Sciatic nerve (tissue), 2 donors: ENCODE data around the gene HEG1. TPM values are rescaled to one million over a fixed set of nuclear protein-coding genes. Genes with fewer than 3 reads are reported as not detected.

Source experiments
- ATAC-seq: fragments of 200-7000 bp; cut with Tn5 transposase; one replicate; pipeline ENCODE4 v1.9.1; 2020; ENCODE audit warnings: mild to moderate bottlenecking, moderate library complexity
- DNase-seq: peaks from one replicate; pipeline ENCODE4 v3.0.0-alpha.2; 2020; ENCODE audit warnings: low spot score
- intact Hi-C: fragments of 100-400 bp; cut with DNase I; formaldehyde crosslinking; loops from one replicate; pipeline ENCODE4 v1.14.2; 2022
- total RNA-seq: library from RNA; stranded (reverse); fragmentation: NEBNext Ultra II Directional; extraction: Animal tissue kit (Norgen Biotek cat#: 25700); gene quantifications from one replicate; pipeline ENCODE4 v1.2.1, GENCODE V29; 2021
- donor health status: DM: no; HTN: no; CAD: no.
- donor health status: DM: no; HTN: no; CAD: no.

HEG1 gene
- total RNA-seq, 1 donor from 2014 or later, result 87.4 TPM

- peak; percentile 68 for DNase-seq
- ATAC-seq, result peak; percentile 25
- intact Hi-C loops, result no loop called here
These were observed 3.8 kb downstream of the HEG1 start for GRCh38 chr3:125051715-125052581.

DNA sequence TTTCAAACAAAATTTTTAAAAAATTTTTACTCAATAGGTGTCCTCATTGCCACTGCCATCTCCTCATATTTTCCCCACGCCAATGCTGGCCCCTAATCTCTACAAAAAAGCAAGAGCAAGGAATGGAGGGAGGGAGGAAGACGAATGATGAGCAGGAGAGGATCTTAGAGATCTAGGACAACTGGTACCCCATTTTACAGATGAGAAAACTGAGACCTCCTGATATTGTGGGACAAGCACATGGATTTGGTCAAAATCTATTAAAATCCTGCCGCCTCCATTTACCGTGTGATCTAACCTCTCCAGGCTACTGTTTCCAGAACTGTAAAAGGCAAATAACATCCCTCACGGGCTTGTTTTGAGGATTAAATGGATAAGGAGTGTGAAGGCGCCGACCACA is 4.6 kb downstream of the HEG1 start:
- no peak for ATAC-seq
- intact Hi-C loops, result no loop called here
- no peak for DNase-seq

GRCh38 chr3:125050488-125051090 is 5.2 kb downstream of the HEG1 start:
- no peak for DNase-seq
- intact Hi-C loops, result no loop called here
- ATAC-seq, result no peak

DNA sequence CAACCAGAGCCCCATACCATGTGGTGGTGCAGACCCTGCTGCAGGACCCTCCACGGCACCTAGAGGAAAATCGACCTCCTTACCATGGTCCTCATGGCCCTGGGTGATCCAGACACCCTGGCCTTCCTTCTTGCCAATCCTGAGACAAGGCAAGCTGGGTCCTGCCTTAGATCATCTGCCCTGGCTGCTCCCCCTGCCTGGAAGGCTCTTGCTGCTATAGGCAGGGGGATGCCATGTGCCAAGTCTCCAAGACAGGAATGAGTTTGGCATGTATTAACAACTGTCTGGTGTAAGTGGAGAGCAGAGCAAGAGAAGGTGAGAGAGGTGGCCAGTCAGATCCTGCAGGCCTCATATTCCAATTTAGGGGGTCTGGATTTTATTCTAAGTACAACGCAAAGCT is 7.5 kb downstream of the HEG1 start:
- intact Hi-C loops, result no loop called here
- DNase-seq (no peak), ATAC-seq (no peak)

DNA sequence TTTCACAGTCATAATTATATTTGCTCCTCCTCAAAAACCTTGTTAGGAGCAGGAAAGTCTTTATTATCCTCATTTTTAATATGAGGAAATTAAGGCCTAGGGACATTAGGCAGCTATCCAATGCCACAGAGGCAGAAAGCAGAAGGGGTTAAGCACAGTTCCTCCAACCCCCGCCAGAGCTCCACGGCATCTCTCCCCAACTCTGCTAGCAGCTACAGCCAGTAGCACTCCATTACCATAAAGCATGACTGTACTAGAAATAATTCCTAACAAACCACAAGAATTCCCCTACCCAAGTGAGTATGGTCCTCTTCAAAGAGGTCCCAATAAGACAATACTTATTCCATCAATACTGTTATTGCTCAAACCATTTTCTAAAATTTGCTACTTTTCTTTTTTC is 9.8 kb downstream of the HEG1 start:
- no peak for DNase-seq
- intact Hi-C loops, result no loop called here
- ATAC-seq, result no peak

- ATAC-seq (no peak), DNase-seq (no peak)
- intact Hi-C loops, result no loop called here
These were observed 10.6 kb downstream of the HEG1 start for GRCh38 chr3:125045194-125045593.

DNA sequence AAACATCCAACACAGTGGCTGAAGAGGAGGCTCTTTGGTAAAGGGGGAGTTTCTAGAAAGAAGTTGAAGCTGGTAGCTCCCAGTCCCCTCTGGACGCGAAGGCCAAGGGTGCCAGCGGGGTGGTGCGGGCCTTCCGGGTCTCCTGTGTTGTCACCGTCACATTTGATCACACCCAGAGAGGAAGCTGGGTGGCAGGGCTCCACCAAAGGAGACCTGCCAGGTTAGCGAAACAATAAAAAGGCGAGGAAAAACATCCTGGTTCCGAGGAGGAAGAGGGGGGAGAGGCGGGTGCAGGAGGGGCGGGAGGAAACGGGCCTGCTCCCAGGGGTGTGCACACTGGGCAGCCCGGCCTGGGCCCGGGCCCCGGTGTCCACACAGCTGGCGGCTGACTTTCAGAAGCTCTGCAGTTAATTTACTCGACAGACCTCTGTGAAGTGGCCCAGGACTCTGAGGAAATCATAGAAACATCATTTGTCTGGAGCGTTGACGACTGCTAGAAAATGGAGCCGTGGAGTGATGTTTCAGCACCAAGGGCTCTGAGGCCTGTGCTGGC is 12.1 kb downstream of the HEG1 start:
- intact Hi-C loops, result no loop called here
- DNase-seq (no peak), ATAC-seq (peak; percentile 49)

DNA sequence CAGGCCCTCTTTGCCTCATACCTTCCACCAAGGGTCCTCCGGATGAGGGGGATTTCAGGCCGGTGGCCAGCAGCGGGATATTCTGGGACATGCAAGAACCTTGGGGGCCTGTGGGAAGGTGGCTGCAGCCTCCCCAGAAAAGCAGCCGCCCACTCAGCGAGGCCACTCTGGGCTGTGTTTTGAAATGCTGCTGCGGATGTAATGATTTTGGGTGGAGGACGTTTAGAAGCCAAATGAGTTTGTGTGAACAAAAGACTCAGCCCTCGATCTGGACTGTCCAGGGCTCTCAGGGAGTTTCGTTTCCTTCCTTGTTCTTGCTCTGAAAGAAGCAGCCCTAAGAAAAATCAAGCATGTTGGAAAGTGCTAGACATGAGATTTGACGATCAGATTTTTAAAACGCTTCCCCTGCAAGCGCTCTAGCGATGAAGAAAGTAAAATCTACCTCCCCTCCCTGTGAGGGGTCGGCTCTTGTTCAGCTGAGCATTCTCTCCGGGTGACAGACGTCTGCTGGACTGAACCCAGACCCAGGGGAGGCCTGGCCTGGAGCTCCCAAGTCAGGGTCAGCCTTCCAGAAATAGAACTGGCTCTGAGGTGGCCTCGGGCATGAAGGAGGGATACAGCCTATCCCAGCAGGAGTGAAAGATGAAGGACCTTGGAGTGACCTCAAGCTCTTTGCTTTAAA is 12.9 kb downstream of the HEG1 start:
- DNase-seq (no peak), ATAC-seq (peak; percentile 69)
- intact Hi-C loops, result no loop called here

DNA sequence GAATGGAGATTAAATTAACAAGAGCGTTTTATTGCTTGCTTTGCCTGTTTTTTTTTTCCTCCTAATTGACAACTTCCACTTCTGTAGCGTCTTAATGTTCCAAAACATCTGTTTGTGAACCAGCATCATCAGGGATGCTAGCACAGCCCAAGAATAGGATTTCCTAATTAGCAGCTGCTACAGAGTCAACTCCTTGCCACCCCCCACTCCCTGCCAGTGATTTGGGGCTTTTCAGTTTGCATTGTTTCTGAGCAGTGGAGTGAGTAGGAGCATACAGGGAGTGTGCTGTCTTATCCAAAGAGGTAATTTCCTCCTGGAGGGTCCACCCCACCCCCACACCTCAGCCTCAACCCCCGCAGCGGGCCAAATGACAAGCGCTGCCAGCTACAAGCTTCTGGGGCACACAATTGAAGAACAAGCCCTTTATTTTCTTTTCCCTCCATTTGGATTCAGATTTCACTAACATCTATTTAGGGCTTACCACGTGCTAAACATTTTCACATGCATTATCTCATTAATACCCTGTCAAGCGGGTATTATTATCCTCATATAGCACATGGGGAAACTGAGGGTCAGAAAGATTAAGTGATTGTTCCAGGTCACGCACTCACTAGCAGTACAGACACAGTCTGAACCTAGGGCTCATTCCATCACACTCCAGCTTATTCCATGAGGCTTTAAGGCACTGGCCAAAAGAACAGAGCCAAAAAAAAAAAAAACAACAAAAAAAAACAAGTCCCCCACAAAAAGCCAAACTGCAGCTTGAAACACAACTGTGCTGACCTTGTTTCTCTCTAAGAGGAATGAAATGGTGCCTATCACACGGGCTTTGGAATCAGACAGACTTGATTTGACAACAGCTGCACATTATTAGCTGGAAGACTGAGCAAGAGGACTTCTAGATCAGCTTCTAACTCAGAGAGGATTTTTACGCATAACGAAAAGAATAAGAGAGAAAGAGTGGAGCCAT is 16.4 kb downstream of the HEG1 start:
- ATAC-seq, result peak; percentile 75
- intact Hi-C loops, result no loop called here
- no peak for DNase-seq

DNA sequence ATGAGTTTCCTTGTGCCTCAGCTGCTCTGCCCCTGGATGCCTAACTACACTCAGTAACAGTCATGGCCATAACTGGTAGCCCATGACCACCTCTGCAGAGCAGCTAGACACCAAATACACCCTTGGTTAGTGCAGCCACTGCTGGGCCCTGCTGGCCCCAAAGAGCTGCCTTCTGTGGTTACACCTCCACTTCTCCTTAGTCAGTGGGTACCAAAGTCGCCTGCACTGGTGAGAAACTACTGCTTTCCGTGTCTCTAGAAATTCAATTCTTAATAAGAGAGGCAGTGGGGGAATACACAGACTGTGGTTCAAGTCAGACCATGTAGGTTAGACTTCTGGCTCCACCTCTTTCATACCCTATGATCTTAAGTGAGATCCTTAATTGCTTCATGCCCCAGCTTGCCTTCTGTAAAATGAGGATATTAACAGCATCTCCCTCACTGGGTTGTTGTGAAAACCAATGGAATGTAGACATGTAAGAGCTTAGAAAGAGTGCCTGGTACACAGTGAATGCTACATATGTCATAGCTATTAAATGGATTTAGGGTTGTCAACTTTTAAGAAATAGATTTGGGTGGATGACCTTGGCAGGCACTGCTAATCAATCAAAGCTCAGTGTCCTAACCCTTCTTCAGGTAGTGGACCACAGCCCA is 18.2 kb downstream of the HEG1 start:
- ATAC-seq, result no peak
- DNase-seq, result no peak
- intact Hi-C loops, result no loop called here

- ATAC-seq (no peak), DNase-seq (no peak)
- intact Hi-C loops, result no loop called here
These were observed 20.6 kb downstream of the HEG1 start for GRCh38 chr3:125035217-125035616.

GRCh38 chr3:125033616-125034015 is 22.2 kb downstream of the HEG1 start:
- intact Hi-C loops, result no loop called here
- no peak for ATAC-seq
- no peak for DNase-seq

DNA sequence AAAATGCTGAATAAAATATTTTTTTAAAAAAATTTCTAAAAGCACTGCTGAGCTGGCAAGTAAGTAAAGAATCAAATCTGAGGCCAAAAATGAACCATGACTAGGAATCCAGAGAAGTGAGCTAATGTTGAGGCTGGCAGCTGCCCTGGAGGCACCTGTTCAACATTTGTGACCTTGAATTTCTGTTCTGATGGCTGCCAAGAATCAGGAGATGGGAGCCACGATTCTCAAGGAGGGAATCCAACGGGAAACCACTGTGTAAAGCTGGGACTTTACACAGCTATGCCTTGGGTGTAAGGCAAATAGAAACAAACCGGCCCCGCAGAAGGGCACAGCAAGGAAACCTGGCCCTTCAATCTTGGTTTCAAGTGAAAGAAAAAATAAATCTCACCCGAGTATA is 22.7 kb downstream of the HEG1 start:
- ATAC-seq (no peak), DNase-seq (no peak)
- intact Hi-C loops, result no loop called here

DNA sequence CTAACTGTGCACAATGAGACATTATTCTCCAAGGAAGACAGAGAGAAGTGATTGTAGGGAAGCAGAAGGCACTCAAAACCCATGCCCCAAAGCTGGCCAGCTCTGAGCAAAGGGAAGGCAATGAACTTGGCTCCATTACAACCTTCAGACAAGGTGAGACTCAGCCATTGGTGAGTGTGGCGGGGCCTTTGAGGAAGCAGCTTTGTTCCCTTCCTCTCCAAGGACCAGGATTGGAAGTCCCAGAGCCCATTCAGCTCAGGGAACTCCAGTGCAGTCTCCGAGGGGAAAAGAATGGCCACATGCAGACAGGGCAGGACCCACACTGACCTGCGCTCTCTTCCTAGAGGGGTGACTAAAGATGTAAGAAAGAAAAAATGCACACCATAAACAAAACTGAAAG is 23.1 kb downstream of the HEG1 start:
- DNase-seq (no peak), ATAC-seq (no peak)
- intact Hi-C loops, result no loop called here

DNA sequence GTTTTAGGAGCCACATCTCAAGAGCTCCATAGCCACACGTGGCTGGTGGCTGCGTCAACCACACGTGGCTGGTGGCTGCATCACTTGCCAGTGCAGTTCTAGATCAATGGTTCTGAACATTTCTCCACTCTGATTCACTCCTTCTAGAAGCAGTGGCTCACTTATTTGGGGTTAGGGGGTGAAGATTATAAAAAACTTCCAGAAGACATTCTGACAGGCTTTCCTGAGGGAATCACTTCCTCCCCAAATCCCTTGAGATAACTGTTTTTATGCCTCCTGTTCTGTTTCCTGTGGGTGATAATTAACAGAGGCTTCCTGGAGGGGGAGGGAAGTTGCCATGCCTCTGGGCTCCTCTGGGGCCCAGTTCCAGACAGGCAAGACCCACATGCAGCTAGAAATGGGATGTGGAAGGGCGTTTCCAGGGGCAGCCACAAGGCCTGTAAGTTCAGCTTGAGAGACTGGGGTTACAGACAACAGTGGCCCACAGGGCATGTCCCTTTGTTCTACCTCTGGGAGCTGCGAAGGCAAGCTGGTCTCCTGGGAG is 23.6 kb downstream of the HEG1 start:
- DNase-seq (no peak), ATAC-seq (no peak)
- intact Hi-C loops, result no loop called here

DNA sequence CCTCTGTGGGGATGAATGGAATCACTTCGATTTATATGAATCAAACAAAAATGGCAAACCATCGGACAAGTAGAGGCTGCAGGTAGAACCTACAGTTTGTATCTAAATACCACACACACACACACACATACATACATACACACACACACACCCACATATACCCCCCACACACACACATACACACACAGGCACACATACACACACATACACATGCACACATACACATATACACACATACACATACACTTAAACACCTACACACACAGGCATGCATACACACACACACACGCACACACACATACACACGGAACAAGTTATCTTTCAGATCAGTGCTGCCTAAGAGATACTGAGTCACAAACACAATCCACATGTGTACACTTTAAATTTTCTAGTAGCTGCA is 24.3 kb downstream of the HEG1 start:
- DNase-seq (no peak), ATAC-seq (no peak)
- intact Hi-C loops, result no loop called here

GRCh38 chr3:125028657-125029056 is 27.1 kb downstream of the HEG1 start:
- intact Hi-C loops, result no loop called here
- DNase-seq (no peak), ATAC-seq (no peak)

GRCh38 chr3:125025642-125026041 is 30.2 kb downstream of the HEG1 start:
- intact Hi-C loops, result no loop called here
- DNase-seq (no peak), ATAC-seq (peak; percentile 20)
